MV-4-11 (cell line): ENCODE results near the gene RAB6B.
A peak's percentile ranks its signal among the peaks of the same experiment; 100 is the strongest.

Experiments used
- DNase-seq: peaks from one replicate; lab custom pipeline; 2025; lab: John Stamatoyannopoulos, UW

Gene RAB6B

GRCh38 chr3:133894353-133895207, 1.1 kb downstream of the RAB6B start:
- DNase-seq = no peak

GRCh38 chr3:133893683-133894352, 1.9 kb downstream of the RAB6B start:
- no peak for DNase-seq

GRCh38 chr3:133892541-133893231, 3.0 kb downstream of the RAB6B start:
- no peak for DNase-seq

GRCh38 chr3:133891662-133892378, 3.9 kb downstream of the RAB6B start:
- no peak for DNase-seq

- no peak for DNase-seq
Observed at GRCh38 chr3:133890972-133891644, 4.6 kb downstream of the RAB6B start.

GRCh38 chr3:133890037-133890436, 5.6 kb downstream of the RAB6B start:
- peak; percentile 72 for DNase-seq

GRCh38 chr3:133888726-133889340, 6.8 kb downstream of the RAB6B start:
- no peak for DNase-seq

- DNase-seq = peak; percentile 35
Observed at GRCh38 chr3:133887803-133888703, 7.6 kb downstream of the RAB6B start.

GRCh38 chr3:133887074-133887802, 8.4 kb downstream of the RAB6B start:
- DNase-seq = no peak

GRCh38 chr3:133886031-133886722, 9.5 kb downstream of the RAB6B start:
- no peak for DNase-seq

GRCh38 chr3:133884887-133885711, 10.6 kb downstream of the RAB6B start:
- DNase-seq = no peak

GRCh38 chr3:133884054-133884886, 11.4 kb downstream of the RAB6B start:
- no peak for DNase-seq

GRCh38 chr3:133883641-133884040, 12.0 kb downstream of the RAB6B start:
- no peak for DNase-seq

- DNase-seq = no peak
Observed at GRCh38 chr3:133882986-133883586, 12.6 kb downstream of the RAB6B start.

GRCh38 chr3:133881939-133882825, 13.5 kb downstream of the RAB6B start:
- no peak for DNase-seq
